Subcutaneous adipose tissue (tissue), 4 donors: ENCODE measurements around the gene STAT2. TPM values are rescaled to one million over a fixed set of nuclear protein-coding genes. Genes with fewer than 3 reads are reported as not detected.

ENCODE experiments used
- CTCF ChIP-seq: fragments of 450-650 bp; IDR thresholded peaks from one replicate; pipeline ENCODE4 v1.5.1; 2016; ENCODE audit warnings: low read depth, mild to moderate bottlenecking, control low read depth, antibody characterized with exemption, moderate library complexity
- total RNA-seq, 4 donors: library from RNA; depleted of rRNA; stranded (reverse); fragments of >200 nt; gene quantifications; one replicate each; pipeline ENCODE4 v1.1.0, GENCODE V29; 2016

The STAT2 gene
- total RNA-seq, 4 donors from 2014 or later, result 86.7 to 274 (median 213) TPM

- no peak for TF ChIP-seq CTCF
Observed at GRCh38 chr12:56385873-56386272, 26.0 kb upstream of the STAT2 start.

DNA sequence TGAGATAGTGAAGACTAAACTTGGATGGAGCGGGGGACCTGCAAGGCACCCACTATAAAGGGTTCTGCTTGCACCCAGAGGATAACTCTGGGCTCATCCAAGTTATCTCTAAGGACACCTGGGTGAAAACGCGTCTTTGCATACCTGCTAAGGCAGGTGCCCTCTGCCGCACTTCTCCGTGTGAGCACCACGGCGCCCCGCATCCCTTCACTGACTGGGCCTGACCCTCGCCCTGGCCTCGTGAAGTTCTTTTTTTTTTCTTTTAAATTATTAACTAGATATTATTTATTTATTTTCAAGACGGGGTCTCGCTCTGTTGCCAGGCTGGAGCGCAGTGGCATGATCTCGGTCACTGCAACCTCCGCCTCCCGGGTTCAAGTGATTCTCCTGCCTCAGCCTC is 22.7 kb upstream of the STAT2 start:
- no peak for TF ChIP-seq CTCF

DNA sequence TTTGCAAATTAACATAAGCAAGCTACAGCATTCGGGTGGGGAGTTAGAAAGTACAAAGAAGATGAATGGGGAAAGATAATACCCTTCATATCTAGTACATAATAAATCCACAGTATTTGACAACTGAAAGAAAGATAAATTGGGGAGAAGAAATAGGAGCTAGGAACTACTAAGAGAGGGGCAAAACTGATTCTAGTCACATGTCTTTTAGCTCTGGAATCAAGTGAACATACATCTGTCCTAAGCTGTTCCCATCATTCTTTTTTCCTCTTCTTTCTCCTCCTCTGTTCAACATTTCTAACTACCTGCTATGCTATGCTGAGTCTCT is 18.0 kb upstream of the STAT2 start:
- TF ChIP-seq CTCF, result no peak

DNA sequence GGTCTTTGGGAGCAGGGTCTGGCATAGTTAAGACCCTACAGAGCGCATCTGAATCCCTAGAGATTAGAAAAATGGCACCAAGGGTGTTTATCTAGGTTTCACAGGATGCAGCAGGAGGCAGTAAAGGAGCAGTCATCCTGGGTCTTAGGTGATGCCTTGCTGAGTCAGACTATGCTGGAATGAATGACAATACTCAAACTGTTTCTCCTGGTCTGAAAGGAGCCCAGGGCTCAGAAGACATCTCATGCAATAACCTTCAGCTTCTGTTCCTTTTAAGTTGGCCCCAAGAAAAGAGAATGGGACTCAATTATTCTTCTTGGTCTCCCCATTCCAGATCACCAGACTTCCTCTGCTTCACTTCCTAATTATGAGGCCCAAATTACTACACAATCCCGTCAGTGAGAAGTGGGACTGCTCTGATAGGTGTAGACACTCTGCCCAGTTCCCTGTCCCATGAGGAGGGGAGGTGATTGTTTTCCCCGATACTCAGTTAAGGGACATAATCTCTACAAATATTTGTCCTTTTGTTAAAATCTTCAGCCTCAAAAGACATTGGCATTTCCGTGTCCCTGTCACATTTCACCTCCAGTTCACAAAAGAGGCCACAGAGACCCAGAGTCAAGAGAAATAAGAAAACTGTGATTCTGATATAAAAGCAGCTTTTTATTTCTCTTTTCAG is 17.5 kb upstream of the STAT2 start:
- no peak for TF ChIP-seq CTCF

DNA sequence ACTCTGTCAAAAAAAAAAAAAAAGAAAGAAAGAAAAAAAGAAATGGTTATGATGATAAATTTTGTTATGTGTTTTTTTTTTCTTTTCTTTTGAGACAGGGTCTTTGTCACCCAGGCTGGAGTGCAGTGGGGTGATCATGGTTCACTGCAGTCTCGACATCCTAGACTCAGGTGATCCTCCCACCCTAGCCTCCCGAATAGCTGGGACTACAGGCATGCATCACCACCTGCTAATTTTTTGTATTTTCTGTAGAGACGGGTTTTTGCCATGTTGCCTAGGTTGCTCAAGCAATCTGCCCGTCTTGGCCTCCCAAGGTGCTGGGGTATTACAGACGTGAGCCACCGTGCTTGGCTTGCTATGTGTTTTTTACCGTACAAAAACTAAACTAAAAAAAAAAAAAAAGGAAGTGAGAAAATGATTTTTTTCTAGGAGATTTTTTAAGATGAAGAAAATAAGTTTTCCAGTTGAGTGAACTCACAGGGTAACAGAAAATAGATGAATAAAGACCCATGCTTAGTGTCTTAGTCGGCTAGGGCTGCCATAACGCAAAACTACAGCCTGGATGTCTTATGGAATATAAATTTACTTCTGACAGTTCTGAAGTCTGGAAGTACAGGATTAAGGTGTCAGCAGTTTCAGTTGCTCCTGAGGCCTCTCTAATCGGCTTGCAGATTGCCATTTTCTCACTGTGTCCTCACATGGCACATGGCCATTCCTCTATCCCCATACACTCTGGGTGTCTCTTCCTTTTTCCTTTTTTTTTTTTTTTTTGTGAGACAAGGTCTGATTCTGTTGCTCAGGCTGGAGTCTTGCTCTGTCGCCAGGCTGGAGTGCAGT is 15.9 kb upstream of the STAT2 start:
- TF ChIP-seq CTCF, result no peak

GRCh38 chr12:56374726-56375597 is 15.1 kb upstream of the STAT2 start:
- TF ChIP-seq CTCF, result no peak

DNA sequence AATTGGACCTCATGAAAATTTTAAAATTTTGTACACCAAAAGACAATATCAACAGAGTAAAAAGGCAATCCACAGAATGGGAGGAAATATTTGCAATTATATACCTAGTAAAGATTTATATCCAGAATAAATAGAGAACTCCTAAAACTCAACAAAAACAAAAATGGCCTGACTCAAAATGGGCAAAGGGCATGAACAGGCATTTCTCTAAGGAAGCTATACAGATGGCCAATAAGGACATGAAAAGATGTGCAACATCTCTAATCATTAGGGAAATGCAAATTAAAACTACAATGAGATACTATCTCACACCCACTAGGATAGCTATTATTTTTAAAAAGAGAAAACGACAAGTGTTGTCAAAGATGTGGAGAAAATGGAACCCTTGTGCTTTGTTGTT is 13.6 kb upstream of the STAT2 start:
- no peak for TF ChIP-seq CTCF
